Activated CD4-positive, alpha-beta T cell treated with anti-CD3 and anti-CD28 coated beads, Interleukin-2, Interleukin-4, amounts not matched to agents 100 ng/mL and 50 ng/mL, durations not matched to agents 16 hours and 8 hours (primary cell): Measurements from ENCODE around the gene RALA.
"Not testable (repeated sequence)": the region's sequence is repeated elsewhere in the genome, so short reads cannot be mapped to it uniquely, and the experiment has no call there.

ENCODE experiments used
- DNase-seq: peaks from one replicate; pipeline ENCODE4 v3.0.0-alpha.2; 2020; ENCODE audit warnings: low spot score

Gene RALA

DNA sequence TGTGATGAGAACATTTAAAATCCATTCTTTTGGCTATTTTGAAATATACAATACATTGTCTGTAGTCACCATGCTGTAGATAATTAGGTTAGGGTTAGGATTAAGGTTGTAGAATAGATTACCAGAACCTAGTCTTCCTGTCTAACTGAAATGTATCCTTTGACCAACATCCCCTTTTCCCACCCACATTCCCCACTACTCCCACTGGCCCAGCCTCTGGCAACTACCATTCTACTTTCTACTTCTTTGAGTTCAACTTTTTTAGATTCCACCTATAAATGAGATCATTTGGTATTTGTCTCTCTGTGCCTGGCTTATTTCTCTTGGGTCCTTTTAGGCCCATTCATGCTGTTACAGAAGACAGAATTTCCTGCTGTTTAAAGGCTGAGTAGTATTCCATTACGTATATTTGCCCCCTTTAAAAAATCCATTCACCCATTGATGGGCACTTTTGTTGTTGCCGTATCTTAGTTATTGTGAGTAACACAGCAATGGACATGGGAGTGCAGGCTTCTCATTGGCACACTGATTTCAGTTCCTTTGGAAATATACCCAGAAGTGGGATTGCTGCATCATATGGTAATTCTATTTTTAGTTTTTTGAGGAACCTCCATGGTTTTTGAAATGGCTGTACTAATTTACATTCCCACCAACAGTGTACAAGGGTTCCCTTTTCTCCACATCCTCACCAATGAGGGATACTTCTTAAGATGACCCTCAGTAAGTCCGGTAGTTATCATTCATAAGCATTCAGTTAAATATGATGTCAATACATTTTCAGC lies 104.0 kb downstream of the RALA start:
- no peak for DNase-seq

DNA sequence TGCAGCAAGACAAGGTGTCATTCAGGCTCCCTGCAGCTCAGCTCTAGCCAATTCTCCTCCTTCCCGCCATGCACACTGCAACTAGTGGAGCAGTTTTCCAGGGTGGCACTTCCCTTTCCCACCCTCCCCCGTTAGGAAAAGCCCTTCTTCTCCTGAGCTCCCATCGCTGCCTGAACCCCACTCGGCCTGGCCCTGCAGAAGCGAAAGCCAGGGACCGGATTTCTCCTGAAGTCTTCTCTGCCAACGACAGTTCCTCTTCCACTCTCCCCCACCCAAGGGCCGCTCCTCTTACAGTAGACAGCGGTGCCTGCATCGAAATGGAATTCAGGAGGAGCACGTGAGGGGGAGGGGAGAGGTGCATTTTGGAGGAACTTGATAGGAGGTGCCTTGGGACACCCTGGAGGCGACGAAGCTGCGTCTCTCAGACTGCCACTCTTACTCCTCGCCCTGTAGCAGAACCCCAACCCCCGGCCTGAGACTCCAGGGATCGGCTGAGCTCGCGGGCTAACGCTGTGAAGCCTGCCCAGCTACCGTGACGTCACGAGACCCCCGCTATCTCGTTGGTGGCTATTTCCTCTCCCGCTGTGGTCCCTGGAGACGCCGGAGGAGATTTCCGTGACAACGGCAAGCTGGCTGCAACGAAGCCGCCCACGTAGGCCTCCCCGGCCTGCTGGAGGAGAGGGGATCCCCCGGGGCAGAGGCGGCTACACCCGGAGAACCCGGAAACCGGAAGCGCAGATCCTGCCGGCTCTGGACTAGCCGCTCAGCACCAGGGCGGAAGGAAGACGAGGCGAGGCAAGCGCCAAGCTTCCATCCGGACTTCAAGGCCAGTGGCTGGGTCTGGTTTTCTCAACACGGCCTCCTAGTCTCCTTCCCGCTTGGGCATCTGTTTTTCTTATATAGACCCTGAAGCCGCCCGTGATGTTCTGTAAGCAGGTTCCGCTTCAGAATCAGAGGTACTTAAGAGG lies 109.7 kb downstream of the RALA start:
- peak; percentile 98 for DNase-seq

DNA sequence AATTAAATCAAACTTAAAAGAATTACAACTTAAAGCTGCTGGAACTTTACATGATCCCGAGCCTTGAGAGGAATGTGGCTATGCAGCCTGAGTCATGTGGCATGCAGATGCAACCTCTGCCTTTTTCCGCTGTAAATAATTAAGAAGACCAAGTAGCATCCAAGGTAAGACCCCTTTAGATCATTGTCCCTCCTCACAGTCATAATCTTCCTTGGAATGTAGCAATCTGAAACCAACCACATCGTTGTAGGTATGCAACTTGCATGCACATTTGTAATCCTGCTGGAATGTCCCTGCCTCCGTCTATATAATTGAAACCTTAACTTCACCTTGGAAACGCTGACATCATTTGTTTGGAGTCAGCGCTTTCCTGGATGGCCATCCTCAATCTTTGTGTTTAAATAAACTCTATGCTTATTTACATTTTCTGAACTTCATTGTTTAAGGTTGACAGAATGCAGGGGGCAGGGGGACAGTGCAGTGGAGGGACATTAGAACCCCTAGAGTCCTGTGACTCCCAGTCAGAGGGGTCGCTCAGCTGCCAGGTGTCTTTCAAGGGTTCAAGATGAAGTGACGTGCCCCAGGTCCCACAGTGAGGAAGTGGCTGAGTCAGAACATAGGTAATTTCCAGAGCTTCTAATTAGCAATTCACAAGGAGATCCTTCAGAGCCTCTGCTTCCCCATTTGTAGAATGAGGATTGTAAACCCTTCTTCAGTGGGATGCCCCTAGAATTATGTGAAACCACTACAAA lies 110.7 kb downstream of the RALA start:
- no peak for DNase-seq

DNA sequence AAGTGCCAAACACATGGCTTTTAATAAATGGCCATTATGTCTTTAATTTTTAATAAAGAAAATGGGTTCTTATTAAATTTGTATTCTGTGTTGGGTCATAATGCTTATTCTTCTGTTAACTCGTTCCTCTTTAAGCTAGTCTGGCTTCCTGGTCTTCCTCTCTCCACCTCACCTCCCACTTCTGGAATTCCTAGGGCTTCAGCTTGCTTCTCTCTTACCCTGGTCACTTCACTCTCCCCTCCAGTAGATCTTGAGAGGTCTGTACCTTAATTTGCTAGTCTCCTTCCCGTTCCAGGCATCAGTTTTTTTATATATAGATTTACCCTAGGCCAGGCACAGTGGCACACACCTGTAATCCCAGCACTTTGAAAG lies 111.2 kb downstream of the RALA start:
- no peak for DNase-seq

DNA sequence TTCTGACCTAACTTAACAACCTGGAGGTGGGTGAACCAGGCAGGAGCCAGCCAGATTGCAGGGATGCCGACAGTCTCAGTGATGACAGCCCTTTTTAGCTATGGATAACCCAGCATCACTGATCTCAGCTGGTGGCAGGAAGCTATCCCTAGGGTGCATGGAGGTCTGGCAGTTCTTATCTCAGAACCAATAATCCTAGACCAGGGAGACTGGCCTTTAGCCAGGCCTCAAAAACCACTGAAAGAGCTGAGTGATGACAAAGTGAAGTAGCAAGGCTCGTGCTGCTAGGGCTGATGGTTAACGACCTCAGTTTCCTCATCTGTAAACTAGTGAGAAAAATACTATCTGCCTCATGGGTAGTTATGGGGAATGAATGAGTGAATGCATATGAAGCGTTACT lies 112.5 kb downstream of the RALA start:
- DNase-seq, result peak; percentile 20

DNA sequence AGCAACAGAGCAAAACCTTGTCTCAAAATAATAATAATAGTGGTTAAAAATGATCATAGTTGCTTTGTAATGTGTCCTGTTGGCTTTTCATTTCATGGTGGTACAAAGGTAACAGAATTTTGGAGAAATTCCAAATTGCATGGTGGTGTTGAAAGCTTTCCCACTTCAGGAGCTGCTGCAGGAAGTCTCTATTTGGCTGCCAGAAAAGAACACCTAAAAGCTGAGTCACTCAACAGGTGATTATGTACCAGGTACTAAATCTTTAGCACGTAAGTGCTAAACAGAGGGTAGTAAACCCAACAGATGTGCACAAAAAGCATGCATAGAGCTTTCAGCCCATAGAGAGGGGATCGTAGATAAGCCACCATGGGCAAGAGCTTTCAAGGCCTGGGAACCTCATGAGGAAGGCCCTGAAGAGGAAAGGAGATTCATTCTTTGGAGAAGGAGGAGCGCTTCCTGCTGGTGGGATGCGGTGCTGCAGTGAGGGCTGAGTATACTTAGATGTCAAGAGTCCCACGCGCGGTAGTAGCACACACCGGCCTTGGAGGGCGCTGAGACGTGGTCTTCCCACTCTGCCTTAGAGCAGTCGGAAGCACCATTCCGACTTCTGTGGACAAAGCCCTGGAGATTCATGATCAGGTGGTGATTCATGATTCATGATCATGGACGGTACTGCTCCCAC lies 118.7 kb downstream of the RALA start:
- peak; percentile 39 for DNase-seq

DNA sequence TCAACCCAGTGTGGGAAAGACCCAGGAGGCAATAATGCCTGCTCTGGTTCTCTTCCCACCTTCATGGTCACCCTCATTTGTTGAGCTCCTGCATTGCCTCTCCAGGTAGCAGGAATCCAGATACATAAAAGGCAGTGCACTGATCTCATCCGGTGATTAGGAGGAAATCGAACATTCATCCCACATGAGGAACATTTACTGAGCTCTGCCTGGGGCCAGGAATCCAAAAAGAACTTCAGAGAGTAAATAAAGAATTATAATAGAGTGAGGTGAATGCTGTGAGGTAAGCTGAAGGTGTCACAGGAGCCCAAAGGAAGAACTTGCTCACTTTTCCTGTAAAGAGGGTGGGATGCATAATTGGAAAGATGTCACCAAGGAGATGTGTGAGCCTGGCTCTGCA lies 121.2 kb downstream of the RALA start:
- DNase-seq, result no peak

DNA sequence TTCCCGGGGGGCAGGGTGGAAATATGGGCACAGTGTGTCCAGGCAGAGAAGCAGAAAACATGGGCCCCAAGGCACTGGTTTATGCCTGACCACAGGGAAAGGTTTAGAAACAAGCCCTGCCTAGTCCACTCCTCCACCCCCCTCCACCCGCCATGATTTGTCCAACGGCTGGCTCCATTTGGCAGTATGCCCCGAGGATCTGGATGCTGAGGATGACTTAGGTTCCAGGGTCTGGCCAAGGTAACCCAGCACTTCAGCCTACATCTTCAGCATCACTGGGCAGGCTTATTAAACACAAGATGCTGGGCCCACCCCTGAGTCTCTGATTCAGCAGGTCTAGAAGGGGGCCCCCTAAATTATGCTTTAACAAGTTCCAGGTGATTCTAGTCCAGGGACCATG lies 121.9 kb downstream of the RALA start:
- no peak for DNase-seq

DNA sequence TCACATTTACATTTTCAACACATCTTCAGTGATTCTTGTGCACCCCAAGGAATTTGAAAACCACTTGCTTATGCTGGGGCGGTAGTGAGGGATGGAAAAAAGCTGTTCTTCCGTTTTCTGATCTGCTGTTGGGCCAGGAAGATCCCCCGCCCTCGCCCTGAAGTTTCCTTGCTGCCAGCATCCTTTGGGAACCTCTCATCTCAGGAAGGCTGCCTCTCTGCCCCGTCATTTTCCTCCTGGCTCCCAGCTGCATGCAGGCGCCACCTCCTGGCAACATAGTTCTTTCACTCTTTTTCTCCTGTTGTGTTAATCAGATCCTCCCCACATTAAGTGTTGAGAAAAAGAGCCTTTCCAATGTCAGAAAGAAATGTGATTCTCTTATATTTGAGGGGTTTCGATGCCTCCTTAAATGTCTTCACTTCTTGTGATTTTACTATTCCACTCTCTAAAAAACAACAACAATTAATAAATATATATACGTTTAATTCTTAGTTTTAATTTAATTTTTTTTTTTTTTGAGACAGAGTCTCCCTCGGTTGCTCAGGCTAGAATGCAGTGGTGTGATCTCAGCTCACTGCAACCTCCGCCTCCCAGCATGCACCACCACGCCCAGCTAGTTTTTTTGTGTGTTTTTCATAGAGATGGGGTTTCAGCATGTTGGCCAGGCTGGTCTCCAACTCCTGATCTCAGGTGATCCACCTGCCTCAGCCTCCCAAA lies 122.9 kb downstream of the RALA start:
- peak; percentile 54 for DNase-seq

DNA sequence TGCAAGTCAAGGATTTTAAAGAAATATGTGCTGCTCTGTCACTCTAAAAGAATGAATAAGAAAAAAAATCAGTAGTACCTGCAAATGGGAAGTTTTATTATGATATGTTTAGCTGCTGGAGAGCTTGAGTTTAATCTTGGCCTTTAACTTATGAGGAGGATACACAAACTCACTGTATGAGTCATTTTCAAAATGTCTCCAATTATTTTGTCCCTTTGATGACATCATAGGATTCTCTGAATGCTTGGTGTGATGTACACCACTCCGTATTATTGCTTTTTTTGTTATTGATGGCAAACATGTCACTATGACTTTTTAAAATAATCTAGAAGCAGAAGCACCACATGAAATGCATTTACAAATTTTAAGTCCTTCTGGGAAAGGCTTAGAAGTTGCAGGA lies 125.8 kb downstream of the RALA start:
- DNase-seq, result no peak

DNA sequence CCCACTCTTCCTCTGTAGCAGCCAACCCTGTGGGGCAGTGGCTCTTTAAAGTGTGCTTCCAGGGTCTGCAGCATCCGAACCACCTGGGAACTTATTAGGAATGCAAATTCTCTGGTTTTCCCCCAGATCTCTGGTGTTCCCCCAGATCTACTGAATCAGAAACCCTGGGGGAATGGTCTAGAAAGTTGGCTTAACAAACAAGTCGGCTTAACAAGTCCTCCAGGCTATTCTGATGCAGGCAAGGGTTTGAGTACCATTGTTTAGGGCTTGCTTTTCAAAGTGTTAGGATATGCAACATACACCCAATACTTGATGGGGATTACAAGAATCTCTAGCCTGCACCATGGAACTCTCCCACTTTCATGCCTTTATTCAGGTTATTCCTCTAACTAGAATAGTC lies 126.3 kb downstream of the RALA start:
- DNase-seq, result no peak

DNA sequence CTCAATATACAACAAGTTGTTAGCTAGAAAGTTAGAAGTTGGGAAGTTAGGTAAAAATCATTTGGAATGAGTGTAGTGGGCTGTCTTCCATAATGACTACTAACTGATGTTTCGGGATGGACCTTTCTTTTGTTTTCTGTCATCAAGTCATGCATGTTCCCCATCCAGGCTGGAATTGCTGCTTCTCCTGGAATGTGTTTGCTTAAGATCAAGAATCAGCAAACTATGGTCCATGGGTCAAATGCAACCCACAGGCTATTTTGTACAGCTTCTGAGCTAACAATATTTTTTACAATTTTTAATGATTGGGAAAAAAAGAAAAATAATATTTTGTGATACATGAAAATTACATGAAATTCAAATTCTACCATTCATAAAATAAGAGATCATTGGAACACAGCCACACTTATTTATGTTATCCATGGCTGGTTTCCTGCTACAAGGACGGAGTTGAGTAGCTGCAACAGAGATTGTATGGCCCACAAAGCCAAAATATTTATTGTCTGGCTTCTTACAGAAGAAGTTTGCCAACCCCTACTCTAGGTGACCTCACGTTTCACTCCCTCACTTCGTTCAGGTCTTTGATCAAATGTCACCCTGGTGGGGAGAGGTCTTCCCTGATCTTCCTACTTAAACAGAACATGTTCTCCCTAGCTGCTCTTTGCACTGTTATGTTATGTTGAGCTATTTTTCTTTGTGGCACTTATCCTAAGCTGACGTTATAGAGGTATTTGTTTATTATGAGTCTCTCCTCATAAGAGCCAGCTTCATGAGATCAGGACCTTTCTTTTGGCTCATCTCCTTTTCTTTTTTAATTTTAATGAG lies 127.1 kb downstream of the RALA start:
- no peak for DNase-seq

DNA sequence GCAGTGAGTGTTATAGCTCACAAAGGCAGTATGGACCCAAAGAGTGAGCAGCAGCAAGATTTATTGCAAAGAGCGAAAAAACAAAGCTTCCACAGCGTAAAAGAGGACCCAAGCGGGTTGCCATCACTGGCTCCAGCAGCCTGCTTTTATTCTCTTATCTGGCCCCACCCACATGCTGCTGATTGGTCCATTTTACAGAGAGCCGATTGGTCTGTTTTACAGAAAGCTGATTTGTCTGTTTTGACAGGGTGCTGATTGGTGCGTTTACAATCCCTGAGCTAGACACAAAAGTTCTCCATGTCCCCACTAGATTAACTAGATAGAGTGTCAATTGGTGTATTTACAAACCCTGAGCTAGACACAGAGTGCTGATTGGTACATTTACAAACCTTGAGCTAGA lies 129.9 kb downstream of the RALA start:
- not testable (repeated sequence) for DNase-seq

DNA sequence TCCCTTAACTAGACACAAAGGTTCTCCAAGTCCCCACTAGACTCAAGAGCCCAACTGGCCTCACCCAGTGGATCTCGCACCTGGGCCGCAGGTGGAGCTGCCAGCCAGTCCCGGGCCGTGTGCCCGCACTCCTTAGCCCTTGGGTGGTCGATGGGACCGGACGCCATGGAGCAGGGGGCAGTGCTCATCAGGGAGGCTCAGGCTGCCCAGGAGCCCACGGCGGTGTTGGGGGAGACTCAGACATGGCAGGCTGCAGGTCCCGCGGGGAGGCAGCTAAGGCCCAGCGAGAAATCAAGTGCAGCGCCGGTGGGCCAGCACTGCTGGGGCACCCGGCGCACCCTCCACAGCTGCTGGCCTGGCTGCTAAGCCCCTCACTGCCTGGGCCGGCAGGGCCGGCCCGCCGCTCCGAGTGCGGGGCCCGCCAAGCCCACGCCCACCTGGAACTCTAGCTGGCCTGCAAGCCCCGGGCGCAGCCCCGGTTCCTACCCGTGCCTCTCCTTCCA lies 130.5 kb downstream of the RALA start:
- DNase-seq, result no peak

DNA sequence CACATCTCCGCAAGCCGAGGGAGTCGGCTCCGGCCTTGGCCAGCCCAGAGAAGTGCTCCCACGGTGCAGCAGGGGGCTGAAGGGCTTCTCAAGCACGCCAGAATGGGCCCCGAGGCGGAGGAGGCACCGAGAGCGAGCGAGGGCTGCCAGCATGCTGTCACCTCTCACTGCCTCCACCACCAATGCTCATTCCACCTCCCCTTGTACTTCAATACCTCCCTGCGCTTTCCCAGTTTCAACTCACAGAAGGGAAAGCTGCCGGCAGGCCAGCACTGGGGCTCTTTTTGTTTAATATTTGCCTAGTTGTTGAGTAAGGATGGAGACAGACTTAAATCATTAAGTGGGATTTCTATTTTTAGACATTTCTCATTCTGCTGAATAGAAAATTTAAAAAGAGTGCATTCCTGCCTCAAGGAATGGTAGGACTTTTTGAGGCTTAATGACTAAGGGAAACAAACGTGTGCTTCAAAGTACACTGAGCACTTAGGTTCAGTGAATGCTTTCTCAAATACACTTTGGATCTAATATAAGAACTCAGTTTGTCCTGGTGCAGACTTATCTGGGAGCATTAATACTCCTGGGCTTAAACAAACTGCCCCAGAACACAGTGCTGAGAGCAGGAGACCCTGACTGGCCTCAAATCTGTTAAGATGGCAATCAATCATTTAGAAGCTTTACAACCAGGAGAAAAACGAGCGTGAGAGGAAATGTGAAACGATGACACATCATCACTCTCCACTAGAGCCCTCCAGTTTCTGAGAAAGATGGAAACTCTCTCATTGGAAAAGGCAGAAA lies 131.2 kb downstream of the RALA start:
- DNase-seq, result peak; percentile 55

DNA sequence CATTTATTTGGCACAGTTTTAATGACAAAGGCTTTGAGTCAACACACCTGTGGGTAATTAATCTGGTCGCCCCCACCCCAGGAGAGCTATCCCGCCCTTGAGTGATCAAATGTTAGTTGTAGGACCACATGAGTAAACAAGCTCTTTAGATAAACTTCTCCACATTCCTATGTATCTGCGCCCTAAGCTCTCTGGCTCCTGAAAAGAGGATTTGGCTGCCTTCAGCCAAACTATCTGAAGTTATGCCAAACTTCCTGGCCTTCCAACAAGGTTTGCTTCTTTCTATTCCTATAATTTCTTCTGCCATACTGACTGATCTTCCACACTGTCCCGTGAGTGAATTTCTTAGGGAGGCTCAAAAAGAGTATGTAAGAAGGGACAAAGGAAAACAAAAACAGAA lies 134.2 kb downstream of the RALA start:
- DNase-seq, result no peak
